Thyroid gland (tissue), 4 donors: ENCODE data around the gene ZBTB7B.

Source experiments
- POLR2A ChIP-seq, 2 donors: fragments of 450-650 bp; IDR thresholded peaks; one replicate each; pipeline ENCODE4 v1.6.1; 2017; ENCODE audit warnings: antibody characterized with exemption in 2 of 2, mild to moderate bottlenecking in 2 of 2, moderate library complexity in 1 of 2
- TF ChIP-seq, protein P1 (sequence below), 6 experiments: fragments of 200-600 bp in 3 of 6; fragments of 450-650 bp in 3 of 6; sonication (generic) in 3 of 6; IDR thresholded peaks; one replicate each; pipeline ENCODE4 v1.5.1; 2016 to 2019; ENCODE audit warnings: antibody characterized with exemption in 6 of 6, mild to moderate bottlenecking in 2 of 6, inconsistent platforms in 1 of 6, moderate library complexity in 1 of 6

DNA sequence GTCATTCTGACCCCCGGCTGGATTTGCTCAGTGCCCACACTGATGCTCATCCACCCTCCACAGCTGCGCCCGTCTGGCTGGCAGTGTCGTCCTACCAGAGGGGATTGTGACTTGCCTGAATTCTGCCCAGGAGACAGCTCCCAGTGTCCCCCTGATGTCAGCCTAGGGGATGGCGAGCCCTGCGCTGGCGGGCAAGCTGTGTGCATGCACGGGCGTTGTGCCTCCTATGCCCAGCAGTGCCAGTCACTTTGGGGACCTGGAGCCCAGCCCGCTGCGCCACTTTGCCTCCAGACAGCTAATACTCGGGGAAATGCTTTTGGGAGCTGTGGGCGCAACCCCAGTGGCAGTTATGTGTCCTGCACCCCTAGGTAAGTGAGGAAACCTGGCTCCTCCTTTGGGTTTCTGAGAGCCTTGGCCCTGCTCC lies 55.2 kb downstream of the ZBTB7B start:
- no peak for TF ChIP-seq POLR2A (IDR thresholded peaks at IDR 0.05)
- TF ChIP-seq, protein P1, sequence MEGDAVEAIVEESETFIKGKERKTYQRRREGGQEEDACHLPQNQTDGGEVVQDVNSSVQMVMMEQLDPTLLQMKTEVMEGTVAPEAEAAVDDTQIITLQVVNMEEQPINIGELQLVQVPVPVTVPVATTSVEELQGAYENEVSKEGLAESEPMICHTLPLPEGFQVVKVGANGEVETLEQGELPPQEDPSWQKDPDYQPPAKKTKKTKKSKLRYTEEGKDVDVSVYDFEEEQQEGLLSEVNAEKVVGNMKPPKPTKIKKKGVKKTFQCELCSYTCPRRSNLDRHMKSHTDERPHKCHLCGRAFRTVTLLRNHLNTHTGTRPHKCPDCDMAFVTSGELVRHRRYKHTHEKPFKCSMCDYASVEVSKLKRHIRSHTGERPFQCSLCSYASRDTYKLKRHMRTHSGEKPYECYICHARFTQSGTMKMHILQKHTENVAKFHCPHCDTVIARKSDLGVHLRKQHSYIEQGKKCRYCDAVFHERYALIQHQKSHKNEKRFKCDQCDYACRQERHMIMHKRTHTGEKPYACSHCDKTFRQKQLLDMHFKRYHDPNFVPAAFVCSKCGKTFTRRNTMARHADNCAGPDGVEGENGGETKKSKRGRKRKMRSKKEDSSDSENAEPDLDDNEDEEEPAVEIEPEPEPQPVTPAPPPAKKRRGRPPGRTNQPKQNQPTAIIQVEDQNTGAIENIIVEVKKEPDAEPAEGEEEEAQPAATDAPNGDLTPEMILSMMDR (IDR thresholded peaks at IDR 0.05) = no peak
